ENCODE data around the gene UBE2F.

The UBE2F gene, protein sequence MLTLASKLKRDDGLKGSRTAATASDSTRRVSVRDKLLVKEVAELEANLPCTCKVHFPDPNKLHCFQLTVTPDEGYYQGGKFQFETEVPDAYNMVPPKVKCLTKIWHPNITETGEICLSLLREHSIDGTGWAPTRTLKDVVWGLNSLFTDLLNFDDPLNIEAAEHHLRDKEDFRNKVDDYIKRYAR

DNA sequence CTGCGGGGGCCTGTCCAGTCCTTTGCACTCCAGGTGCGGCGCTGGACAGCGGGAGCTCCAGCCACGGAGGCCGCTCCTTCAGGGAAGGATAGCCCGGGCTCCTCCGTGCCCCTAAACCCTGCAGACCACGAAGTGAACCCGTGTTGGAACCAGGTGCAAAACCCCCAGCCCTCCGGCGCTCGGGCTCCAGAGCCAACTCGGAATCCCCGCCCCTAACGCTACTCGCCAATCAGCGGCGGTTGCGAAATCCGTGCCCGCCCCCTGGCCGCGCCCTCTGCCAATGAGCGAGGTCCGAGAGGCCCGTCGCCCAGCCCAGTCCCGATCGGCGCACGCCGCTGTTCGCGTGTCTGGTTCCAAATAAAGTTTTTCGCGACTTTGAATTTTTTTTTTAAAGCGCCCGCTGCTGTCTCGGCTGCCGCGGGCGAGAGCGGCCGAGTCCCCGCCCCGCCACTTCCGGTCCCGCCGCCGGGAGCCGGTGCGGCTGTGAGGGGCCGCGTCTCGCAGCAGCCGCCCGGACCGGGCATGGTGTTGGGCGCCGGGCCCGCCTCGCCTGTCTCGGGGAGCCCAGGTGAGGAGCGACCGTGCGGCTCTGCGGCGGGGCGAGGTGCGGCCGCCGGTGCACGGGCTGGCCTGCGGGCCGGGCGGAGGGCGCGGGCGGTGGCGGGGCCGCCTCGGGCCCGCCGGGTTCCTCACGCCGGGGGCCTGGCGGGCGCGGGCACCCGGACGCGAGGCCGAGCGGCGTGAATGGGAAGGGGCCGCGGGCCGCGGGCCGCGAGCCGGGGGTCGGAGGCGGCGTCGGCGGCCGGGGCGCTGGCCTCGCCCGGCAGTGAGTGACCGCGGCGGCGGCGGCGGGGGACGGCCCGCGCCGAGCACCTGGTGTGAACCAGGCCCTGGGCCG, at the start of gene UBE2F:
TSS of gene UBE2F (plus strand) at position 450 of the 898 bp plus-strand sequence. CDS start 6,094 bp downstream, outside the sequence.
- DNase-seq: peak; percentile 99

DNA sequence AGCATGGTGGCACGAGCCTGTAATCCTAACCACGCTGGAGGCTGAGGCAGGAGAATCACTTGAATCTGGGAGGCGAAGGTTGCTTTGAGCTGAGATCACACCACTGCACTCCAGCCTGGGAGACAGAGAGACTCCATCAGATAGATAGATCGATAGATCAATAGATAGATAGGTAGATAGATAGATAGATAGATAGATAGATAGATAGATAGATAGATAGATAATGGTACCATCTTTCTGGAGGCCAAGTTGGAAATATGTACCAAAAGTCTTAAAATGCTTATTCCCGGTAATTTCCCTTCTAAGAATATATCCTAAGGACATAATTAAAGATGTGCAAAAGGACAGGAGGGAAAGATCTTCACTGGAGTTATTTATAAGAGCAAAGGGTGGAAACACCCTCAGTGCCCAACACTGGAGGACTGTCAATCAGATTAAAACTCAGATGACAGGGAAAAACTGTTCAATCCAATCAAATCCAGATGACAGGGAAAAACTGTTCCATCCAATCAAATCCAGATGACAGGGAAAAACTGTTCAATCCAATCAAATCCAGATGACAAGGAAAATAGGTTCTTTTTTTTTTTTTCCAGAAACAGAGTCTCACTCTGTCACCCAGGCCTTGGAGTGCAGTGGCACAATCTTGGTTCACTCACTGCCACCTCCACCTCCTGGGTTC, 49.0 kb upstream of the UBE2F start:
- no peak for DNase-seq

DNA sequence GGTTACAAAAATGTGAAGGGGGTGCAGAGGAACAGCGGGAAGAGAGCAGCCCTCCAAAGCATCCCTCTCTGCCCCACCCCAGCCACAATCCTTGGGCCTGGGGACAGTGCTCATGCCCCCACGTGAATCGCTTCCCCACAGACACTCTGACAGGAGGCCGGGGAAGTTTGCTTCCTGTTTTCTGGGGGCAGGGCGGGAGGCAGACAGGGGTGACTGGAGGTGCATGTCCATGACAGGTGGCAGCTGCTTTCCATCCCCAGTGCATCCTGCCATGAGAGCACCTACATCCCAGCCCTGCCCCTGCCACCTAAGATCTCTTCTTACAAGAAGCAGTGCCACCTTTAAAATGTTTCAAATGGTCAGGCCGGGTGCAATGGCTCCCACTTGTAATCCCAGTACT, 47.2 kb upstream of the UBE2F start:
- DNase-seq: no peak

DNA sequence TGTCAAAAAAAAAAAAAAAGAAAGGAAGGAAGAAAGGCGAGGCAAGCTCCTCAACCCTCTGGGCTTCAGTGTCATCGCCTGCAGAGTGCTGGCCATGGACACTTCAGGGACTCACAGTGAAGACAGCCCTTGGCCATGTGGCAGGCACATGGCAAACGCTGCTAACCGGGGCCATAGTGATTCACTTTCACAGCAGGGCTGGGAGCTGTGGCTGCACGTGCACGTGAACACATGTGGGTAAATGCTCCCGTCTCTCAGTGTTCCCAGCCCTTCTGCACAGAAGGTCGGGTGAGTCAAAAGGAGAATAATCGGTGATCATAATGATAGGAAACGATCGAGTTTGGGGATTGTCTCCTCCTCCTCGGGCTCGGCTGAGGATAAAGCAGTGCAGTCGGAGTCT, 46.1 kb upstream of the UBE2F start:
- no peak for DNase-seq

DNA sequence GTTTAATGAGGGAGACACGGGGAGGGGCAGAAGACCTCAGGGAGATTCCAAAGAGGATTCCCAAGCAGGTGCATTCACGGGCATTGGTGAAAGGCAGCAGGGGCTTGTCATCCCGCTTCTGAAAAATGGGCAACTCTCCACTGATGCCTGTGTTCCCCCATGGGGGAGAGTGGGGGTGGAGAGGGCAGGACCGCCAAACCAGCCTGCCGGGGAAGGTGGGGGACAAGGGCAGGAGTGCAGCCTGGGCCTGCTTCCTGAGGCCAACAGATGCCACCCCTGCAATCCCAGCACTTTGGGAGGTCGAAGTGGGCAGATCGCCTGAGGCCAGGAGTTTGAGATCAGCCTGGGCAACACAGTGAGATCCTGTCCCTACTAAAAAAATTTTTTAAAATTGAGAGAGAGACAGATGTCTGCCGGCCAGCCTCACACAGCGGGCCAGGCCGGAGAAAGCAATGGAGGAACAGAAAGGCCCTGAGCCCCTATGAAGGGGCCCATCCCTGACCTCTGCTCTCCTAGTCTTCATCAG, 44.8 kb upstream of the UBE2F start:
- no peak for DNase-seq

DNA sequence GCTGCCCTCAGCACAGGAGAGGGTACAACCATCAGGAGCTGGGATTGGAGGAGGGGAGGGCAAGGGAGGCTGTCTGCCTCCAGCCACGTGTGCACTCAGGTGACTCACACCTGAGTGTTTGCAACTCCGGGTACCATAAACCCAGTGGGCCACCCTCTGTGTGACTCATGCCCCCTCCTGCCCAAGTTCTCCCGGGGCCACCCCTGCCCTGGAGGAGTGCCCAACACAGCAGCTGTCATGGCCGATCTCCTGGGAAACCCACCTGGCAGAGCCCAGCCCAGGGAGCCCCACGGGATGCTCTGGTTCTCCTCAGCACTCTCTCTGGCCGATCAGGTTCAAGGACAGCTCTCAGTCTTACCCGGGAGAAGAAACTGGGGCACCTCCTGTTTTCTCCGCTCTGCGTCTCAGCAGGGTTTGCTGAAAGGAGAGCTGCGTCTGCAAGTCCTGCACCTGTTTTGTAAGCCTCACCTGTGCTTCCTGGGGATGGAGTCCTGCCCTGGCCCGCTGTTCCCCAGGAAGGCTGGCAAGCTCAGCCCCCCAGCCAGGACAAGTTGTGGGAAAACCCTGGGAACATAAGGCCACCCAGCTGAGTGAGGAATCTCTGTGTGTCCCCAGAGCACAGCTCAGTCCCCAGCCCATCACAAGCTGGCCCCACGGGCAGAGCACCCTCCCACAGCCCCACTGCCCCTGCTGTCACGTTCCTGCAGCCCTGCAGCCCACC, 44.0 kb upstream of the UBE2F start:
- DNase-seq: peak; percentile 77

DNA sequence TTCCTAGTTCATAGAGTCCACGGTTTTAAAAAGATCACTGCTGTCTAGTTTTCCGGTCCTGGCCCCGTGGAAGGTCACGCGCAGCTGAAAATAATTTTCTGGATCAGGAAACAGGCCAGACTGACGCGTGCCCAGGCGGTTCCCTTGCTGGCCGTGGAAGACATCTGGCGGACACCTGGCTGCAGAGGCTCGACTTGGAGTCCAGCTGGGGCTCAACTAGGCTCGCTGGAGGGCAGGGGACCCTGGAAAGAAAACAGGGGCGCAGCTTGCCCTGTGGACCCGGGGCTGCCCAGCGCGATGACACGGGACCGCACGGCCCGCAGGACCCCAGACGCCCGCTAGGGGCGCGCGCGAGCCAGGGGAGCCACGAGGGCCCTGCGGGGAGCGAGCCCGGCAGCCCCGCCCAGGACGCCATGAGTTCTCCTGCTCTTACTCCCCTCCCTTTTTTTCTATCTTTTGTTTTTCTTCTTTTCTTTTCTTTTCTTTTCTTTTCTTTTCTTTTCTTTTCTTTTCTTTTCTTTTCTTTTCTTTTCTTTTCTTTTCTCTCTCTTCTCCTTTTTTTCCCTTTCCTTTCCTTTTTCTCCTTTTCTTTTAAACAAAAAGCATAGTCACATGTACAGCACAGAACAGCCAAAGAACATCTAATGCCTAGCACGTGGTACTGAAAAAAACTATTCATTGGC, 43.2 kb upstream of the UBE2F start:
- peak; percentile 29 for DNase-seq

DNA sequence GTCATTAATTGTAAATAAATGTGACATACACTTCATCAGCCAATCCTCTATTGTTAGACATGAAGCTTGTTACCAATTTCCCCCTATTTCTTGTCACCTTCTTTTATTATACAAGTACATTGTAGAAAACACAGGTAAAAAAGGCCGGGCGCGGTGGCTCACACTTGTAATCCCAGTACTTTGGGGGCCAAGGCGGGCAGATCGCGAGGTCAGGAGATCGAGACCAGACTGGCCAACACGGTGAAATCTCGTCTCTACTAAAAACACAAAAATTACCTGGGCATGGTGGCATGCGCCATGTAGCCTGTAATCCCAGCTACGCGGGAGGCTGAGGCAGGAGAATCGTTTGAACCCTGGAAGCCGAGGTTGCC, 42.7 kb upstream of the UBE2F start:
- DNase-seq: no peak

DNA sequence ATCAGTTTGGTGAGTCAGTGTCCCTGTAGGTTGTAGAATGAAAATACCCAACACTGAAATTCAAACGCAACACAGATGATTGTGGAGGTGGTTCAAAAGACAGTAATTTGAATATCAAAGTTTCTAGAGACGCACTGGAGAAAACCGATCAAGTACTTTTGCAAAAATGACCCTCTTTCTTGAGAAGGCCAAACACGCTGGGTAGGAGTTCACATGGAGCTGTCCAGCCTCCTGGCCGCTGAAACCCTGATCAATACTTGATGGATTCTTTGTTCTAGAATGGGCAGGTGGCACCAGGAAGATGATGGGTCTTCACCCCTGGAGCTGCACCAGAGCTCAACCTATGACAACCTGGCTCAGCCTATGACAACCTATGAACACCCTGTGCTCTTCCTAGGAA, 39.7 kb upstream of the UBE2F start:
- DNase-seq: no peak

DNA sequence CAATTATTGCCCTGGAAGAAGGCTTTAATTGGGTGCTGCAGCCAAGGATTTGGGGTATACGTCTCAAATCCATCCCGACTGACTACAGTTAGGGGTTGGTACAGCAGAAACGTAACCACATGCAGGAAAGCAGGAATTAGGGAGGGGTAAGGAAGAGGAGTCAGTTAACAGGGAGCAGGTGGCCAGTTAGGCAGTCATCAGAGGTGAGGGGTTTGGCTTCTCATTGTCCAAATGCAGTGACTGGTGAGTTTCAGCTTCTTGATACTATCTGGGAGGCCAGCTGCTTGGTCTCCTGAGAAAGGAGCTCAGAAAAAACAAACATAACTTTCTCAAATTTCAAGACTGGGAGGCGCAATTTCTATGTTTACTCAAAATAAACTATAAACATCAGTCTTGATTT, 38.8 kb upstream of the UBE2F start:
- peak; percentile 21 for DNase-seq

DNA sequence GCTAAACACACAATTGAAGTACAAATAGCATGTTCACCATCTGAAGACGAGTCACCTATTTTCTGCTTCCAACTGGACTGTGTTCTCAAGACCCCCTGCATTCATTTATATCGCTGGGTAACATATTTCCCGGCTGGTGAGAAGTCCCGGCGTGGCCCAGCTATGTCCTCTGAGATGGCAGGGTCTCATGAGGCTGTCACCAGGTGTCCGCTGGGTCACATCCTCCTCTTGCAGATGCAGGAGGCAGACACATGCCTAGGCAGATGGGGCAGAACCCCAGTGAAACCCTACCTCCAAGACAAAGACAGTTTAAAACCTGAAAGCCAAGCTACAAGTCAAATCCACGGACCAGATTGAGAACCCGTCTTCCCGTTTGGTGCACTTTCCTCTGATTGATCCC, 36.8 kb upstream of the UBE2F start:
- no peak for DNase-seq

DNA sequence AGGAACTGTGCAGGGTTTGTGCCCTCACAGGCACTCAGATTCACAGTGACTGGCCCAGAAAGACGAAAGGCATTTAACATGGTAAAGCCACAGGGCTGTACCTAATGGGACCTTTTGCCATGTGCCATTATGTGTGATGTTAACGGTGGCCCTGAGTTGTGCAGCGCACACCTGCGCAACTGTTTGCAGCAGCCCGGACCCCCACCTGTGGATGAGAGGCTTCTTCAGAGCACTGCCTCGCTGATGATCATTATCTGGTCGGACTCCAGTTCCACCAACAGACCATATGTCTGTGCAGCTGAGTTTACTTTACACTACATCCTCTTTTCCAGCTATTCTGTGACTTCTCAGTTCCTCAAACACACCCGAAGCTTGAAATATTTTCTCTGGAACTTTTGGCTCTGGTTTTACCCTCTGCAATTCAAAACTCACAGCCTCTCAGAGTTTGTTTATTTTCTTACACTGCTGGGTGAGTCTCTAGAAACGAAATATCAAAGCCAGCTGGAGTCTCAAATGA, 35.6 kb upstream of the UBE2F start:
- no peak for DNase-seq

DNA sequence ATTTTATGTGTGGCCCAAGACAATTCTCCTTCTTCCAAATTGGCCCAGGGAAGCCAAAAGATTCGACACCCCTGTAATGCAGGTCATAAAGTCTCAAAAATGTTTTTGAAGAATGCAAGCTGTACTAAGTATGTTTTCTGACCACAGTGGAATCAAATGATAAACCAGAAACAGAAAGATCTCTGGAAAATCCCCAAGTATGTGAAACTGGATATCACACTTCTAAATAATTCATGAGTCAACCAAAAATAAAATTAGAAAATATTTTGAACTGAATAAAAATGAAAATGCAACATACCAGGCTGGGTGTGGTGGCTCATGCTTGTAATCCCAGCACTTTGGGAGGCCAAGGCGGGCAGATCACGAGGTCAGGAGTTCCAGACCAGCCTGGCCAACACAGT, 34.1 kb upstream of the UBE2F start:
- no peak for DNase-seq

DNA sequence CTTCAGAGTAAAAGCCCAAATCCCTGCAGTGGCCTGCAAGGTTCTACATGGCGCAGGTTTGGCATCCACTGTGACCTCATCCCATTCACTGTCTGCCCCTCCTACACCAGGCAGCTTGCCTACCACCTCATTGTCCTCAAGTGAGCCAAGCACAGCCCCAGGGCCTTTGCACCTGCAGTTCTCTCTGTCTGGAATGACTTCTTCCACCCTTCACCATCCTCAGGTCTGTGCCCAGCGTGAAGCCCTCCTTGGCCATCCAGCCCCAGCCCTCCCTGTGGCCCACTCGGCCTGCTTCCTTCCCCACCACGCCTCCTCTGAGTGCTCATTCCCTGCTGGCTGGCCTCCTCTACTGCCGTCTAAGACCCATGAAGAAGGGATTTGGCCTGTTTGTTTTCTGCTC, 32.6 kb upstream of the UBE2F start:
- DNase-seq: no peak

DNA sequence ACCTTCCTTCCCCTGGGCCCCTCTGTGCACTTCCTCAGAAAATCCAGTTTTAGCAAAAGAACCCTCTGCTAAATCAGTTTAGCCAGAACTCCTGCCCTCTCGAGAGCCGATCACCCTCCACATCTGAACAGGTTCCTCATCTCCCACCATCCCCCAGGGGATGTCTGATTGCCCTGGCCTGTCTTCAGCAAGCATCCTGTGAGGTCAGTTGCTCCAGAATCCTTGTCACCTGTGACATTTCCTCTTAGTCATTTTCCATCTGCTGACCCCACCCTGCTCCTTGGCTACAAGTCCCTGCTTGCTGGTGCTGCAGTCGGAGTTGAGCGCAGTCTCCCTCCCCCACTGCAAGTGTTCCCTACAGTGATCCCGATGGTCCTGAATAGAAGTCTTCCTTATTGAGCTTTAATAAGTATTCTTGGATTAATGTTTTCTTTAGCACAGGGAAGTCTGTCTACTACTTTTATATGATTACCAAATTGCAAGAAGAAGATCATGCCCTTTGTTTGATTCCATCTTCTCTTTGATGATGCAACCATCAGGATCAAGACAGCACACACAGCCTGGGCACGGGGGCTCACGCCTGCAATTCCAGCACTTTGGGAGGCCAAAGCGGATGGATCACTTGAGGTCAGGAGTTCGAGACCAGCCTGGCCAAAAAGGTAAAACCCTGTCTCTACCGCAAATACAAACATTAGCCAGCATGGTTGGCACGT, 30.9 kb upstream of the UBE2F start:
- DNase-seq: peak; percentile 28

DNA sequence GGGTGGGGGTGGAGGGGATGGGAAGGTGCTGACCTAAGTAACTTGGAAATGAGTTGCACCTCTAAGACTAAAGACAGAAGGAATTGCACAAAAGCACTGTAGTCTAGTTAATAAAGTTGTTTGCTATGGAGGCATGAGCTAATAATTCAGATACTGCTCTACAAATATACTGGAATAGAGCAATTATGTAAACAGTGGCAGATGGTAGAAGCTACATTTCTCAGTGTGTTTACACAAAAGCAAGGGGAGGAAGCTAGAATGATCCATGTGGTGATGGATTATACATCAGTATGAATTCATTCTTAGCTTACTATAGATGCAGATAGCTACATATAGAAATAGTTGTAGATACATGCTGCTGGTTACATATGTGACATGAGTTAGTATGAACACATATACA, 27.6 kb upstream of the UBE2F start:
- DNase-seq: peak; percentile 92

DNA sequence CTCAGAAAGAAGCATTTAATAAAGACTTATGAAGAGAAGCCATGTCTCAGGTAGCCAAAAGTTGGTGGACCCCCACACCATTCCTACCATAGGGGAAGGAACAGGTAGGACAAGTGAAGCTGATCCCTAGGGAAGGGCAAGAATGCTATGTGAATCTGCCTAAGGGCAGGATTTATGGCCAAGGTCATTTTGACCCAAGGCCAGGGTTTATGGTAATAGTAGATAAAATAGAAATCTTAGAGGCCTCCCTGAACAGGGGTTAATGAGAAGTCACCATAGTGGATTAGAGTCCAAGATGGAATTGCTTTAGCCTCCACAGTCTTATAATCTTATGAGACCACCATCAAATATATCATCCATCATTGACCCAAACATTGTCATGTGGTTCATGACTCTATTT, 26.0 kb upstream of the UBE2F start:
- no peak for DNase-seq

DNA sequence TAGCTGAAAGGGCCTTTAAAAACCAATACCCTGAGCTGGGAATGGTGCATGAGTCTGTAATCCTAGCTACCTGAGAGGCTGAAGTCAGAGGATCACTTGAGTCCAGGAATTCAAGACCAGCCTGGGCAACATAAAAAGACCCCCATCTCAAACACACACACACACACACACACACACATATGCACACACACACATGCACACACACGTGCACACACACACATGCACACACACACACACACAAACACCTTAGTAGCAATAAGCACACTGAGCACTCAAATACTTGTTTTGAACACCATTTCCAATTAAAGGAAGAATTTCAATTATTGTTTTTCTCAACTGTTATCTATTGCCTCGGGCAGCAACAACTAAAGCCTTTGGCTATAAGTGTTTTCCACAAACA, 25.6 kb upstream of the UBE2F start:
- no peak for DNase-seq

DNA sequence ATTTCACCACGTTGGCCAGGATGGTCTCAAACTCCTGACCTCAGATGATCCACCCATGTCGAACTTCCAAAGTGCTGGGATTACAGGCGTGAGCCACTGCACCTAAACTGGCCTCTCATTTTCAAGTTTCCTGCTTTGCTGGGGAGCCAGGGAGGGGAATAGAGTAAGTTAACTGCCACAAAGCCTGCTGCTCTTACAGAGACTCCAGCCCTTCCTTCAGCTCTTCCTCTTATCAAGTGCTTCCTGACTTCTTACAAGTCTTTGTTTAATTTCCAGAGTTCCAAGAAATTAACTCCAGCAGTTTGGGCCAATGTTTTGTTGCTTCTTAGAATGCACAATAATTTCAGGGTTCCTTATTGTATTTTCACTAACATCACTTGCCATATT, 24.3 kb upstream of the UBE2F start:
- DNase-seq: no peak

DNA sequence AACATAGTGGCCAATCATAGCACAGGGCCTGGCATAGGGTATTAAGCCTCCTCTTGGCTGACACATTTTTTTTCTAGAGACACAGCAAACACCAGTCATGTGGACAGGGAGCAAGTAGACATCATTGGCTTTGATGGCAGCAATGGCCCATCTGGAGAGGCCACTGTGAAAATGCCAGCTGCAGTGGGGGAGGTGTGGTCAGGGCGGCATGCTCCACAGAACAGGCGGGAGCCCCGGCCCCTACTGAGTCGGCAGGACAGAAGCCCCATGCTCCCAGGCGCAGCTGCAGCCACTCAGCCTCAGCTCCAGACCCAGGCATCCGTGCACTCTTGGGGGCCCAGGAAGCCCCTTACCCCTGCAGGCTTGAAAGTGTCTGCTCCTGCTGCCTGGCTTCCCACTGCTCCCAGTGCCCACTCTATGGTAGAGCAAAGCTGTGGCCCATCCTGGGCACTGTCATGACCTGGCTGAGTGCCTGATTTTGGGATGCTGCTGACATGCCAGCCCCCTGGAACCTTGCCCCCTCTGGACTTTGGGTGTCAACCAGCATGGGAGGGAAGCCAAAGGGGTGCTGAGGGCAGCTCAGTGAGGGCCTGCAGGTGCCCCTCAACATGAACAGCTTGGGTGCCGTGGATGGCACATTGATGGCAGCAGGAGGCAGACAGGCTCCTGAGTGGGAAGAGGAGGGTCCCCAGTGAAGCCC, 23.3 kb upstream of the UBE2F start:
- DNase-seq: peak; percentile 66

DNA sequence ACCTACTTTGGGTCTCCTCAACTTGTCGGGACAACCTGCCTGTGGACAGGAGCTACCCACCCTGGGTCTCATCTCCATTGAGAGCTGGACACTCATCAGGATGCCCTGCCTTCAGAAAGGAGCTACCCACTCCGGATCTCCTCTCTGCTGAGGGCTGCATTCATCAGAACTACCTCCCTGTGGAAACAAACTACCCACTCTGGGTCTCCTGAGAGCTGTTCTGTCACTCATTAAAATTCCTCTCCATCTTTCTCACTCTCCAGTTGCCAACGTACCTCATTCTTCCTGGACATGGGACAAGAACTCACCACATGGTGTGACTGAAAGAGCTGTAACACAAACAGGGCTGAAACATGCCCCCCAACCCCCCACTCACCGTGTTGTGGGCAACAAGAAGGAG, 22.5 kb upstream of the UBE2F start:
- DNase-seq: peak; percentile 66
